Renal cortex interstitium (tissue), 11 donors: ENCODE measurements around the gene OR8B12. TPM values are rescaled to one million over a fixed set of nuclear protein-coding genes. Genes with fewer than 3 reads are reported as not detected.
"Not testable (repeated sequence)": the region's sequence is repeated elsewhere in the genome, so short reads cannot be mapped to it uniquely, and the experiment has no call there.

ENCODE experiments used
- DNase-seq, 11 donors: peaks; one replicate each; pipeline ENCODE4 v3.0.0-alpha.2; 2013; ENCODE audit warnings: low read depth in 9 of 11, low spot score in 4 of 11; ENCODE audit errors: extremely low read depth in 1 of 11
- polyA plus RNA-seq, 3 donors: library from polyadenylated mRNA; unstranded; fragments of 120-200 nt; gene quantifications; one replicate each; pipeline ENCODE4 v1.2.1, GENCODE V29; 2013; ENCODE audit not compliant: insufficient read length in 3 of 3

Gene OR8B12
- polyA plus RNA-seq, 3 donors: not detected

- DNase-seq: no peak
These were observed 7.8 kb downstream of the OR8B12 start for GRCh38 chr11:124535552-124536232.

GRCh38 chr11:124534051-124534450 lies 9.4 kb downstream of the OR8B12 start:
- no peak for DNase-seq

- DNase-seq: no peak
These were observed 9.8 kb downstream of the OR8B12 start for GRCh38 chr11:124533626-124534025.

GRCh38 chr11:124520550-124520854 lies 23.0 kb downstream of the OR8B12 start:
- DNase-seq: no peak

GRCh38 chr11:124519850-124520549 lies 23.5 kb downstream of the OR8B12 start:
- no peak for DNase-seq

GRCh38 chr11:124518989-124519451 lies 24.4 kb downstream of the OR8B12 start:
- DNase-seq: no peak

GRCh38 chr11:124517314-124517713 lies 26.1 kb downstream of the OR8B12 start:
- no peak for DNase-seq

GRCh38 chr11:124514675-124515074 lies 28.8 kb downstream of the OR8B12 start:
- not testable (repeated sequence) for DNase-seq

GRCh38 chr11:124514131-124514530 lies 29.3 kb downstream of the OR8B12 start:
- no peak for DNase-seq

- no peak for DNase-seq
These were observed 31.7 kb downstream of the OR8B12 start for GRCh38 chr11:124511745-124512144.

- DNase-seq: no peak
These were observed 33.2 kb downstream of the OR8B12 start for GRCh38 chr11:124510279-124510678.

GRCh38 chr11:124499711-124500110 lies 43.7 kb downstream of the OR8B12 start:
- DNase-seq: no peak

GRCh38 chr11:124493016-124493655 lies 50.3 kb downstream of the OR8B12 start:
- no peak for DNase-seq

Other genes starting within 250 kb of the OR8B12 start
- not detected for gene OR8D1, start 229.7 kb downstream of the OR8B12 start, polyA plus RNA-seq
- gene OR8D2, start 223.5 kb downstream of the OR8B12 start, polyA plus RNA-seq: not detected
- not detected for gene OR8B2, start 159.2 kb downstream of the OR8B12 start, polyA plus RNA-seq
- not detected for gene OR8B3, start 144.6 kb downstream of the OR8B12 start, polyA plus RNA-seq
- gene OR8B4, start 118.8 kb downstream of the OR8B12 start, polyA plus RNA-seq: not detected
- under 1 TPM in 1 of 3 donors, not detected in 2; 0.03 TPM for gene OR8B8, start 98.0 kb downstream of the OR8B12 start, polyA plus RNA-seq
- gene OR8A1, start 26.3 kb upstream of the OR8B12 start, polyA plus RNA-seq: under 1 TPM in 1 of 3 donors, not detected in 2; 0.03 TPM
- gene PANX3, start 67.8 kb upstream of the OR8B12 start, polyA plus RNA-seq: not detected
- 10 to 100 TPM; 25.9 to 41.5 (median 30.3) TPM for gene TBRG1, start 79.2 kb upstream of the OR8B12 start, polyA plus RNA-seq
- 10 to 100 TPM; 27.0 to 33.5 (median 31.9) TPM for gene SIAE, start 130.1 kb upstream of the OR8B12 start, polyA plus RNA-seq
- gene SPA17, start 130.2 kb upstream of the OR8B12 start, polyA plus RNA-seq: 10 to 100 TPM; 20.1 to 28.4 (median 21.8) TPM
- gene NRGN, start 196.3 kb upstream of the OR8B12 start, polyA plus RNA-seq: 10 to 100 TPM; 14.3 to 26.3 (median 18.8) TPM
- 1 to 10 TPM; 4.9 to 7.1 (median 5.9) TPM for gene VSIG2, start 208.6 kb upstream of the OR8B12 start, polyA plus RNA-seq
- 10 to 100 TPM; 56.1 to 72.4 (median 68.1) TPM for gene ESAM, start 218.6 kb upstream of the OR8B12 start, polyA plus RNA-seq